Cerebellar nuclear complex (tissue), 1 donor: ENCODE results near the gene EDARADD.
"Not testable (repeated sequence)": the region's sequence is repeated elsewhere in the genome, so short reads cannot be mapped to it uniquely, and the experiment has no call there.

ENCODE experiments used
- DNase-seq, 2 experiments: peaks; one replicate each; lab custom pipeline; 2025; lab: John Stamatoyannopoulos, UW

EDARADD gene

GRCh38 chr1:236433819-236434315 is 39.8 kb downstream of the EDARADD start:
- DNase-seq, result no peak

- no peak for DNase-seq
Observed at GRCh38 chr1:236438614-236439013, 44.5 kb downstream of the EDARADD start.

- no peak for DNase-seq
Observed at GRCh38 chr1:236440373-236440772, 46.3 kb downstream of the EDARADD start.

- DNase-seq, result no peak
Observed at GRCh38 chr1:236450779-236451178, 56.7 kb downstream of the EDARADD start.

GRCh38 chr1:236451796-236452373 is 57.8 kb downstream of the EDARADD start:
- no peak for DNase-seq

GRCh38 chr1:236455243-236455642 is 61.2 kb downstream of the EDARADD start:
- no peak for DNase-seq

- DNase-seq, result no peak
Observed at GRCh38 chr1:236457775-236458174, 63.7 kb downstream of the EDARADD start.

GRCh38 chr1:236458996-236459395 is 64.9 kb downstream of the EDARADD start:
- no peak for DNase-seq

- no peak for DNase-seq
Observed at GRCh38 chr1:236460103-236460502, 66.0 kb downstream of the EDARADD start.

- not testable (repeated sequence) for DNase-seq
Observed at GRCh38 chr1:236464197-236464596, 70.1 kb downstream of the EDARADD start.

GRCh38 chr1:236465231-236465958 is 71.3 kb downstream of the EDARADD start:
- DNase-seq, result no peak

GRCh38 chr1:236465959-236466303 is 71.8 kb downstream of the EDARADD start:
- DNase-seq, result no peak

- no peak for DNase-seq
Observed at GRCh38 chr1:236467327-236467641, 73.2 kb downstream of the EDARADD start.

- DNase-seq, result no peak
Observed at GRCh38 chr1:236468625-236469024, 74.5 kb downstream of the EDARADD start.

GRCh38 chr1:236469466-236469865 is 75.4 kb downstream of the EDARADD start:
- no peak for DNase-seq

GRCh38 chr1:236471096-236471495 is 77.0 kb downstream of the EDARADD start:
- DNase-seq, result no peak

- DNase-seq, result no peak
Observed at GRCh38 chr1:236471653-236472052, 77.6 kb downstream of the EDARADD start.

- DNase-seq, result no peak
Observed at GRCh38 chr1:236472850-236473788, 79.0 kb downstream of the EDARADD start.

- DNase-seq, result no peak
Observed at GRCh38 chr1:236476019-236476418, 81.9 kb downstream of the EDARADD start.

GRCh38 chr1:236480758-236481436 is 86.8 kb downstream of the EDARADD start:
- DNase-seq, result no peak

- DNase-seq, result no peak
Observed at GRCh38 chr1:236484310-236484971, 90.4 kb downstream of the EDARADD start.
